Measurements from ENCODE around the gene ARSA. TPM values are rescaled to one million over a fixed set of nuclear protein-coding genes. Genes with fewer than 3 reads are reported as not detected.

The ARSA gene
- total RNA-seq, result 36.3 and 48.5 TPM in 2 replicates

GRCh38 chr22:50627642-50628542 is at the start of gene ARSA:
ARSA (minus strand) TSS chr22:50628152; CDS start chr22:50627779, 373 bp downstream.

GRCh38 chr22:50672471-50673230 is 44.7 kb upstream of the ARSA start, which contains the start of gene SHANK3:
SHANK3 (plus strand) TSS chr22:50672823.

GRCh38 chr22:50600538-50600937 is 27.4 kb downstream of the ARSA start, which contains the start of gene MAPK8IP2:
MAPK8IP2 (plus strand) TSS chr22:50600793; CDS start chr22:50600819, 26 bp downstream.

GRCh38 chr22:50582493-50583293 is 45.3 kb downstream of the ARSA start, which contains the start of gene CHKB:
CHKB (minus strand) TSS chr22:50582849; CDS start chr22:50582781, 68 bp downstream.

DNA sequence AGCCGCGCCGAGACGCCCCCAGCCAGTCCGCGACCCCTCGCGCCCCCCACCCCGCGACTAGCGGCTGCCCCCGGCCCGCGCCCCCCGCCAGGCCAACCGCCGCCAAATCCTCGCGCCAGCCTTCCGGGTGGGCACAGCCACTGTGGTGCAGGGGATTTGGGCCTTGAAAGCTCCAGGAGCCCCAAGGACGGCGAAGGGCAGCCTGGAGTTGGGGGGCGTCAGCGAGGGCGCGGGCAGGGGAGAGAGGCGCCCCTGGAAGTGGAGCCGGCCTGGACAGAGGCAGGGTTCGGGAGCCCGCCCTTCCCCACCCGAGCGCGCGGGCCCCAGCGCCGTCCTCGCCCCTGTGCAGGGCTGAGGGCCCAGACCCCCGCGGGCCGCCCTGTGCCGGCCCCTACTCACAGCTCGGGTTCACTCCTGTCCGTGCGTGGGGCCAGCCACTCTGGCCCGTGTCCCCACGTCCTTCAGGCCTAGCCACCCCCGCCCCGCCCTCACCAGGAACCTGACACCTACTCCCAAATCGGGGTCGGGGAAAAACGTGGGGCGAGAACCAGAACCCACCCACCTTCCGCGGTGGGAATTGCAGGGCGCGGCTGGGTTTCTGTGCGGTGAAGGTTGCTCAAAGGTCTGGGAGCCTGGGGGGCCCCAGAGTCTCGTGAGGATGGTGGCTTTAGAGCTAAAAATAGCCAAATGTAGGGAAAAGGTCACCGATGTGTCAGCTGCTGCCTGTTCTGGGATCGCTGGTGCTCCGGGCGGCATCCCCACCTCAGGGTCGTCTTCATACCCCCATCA is 49.8 kb downstream of the ARSA start, which contains the start of gene CPT1B:
Gene CPT1B (minus strand): TSS at position 441 of the 789 bp plus-strand sequence. CDS start 512 bp downstream, outside the sequence.

Other genes starting within 250 kb of the ARSA start
- 88.6 and 131 TPM in 2 replicates for gene SBF1, start 153.1 kb downstream of the ARSA start, total RNA-seq
- gene ADM2, start 146.6 kb downstream of the ARSA start, total RNA-seq, result 3.5 and 7.9 TPM in 2 replicates
- 0.10 TPM in 1 of 2 replicates, not detected in the other for gene MIOX, start 141.3 kb downstream of the ARSA start, total RNA-seq
- 60.0 and 74.5 TPM in 2 replicates for gene LMF2, start 120.5 kb downstream of the ARSA start, total RNA-seq
- gene NCAPH2, start 119.9 kb downstream of the ARSA start, total RNA-seq, result 19.7 and 19.9 TPM in 2 replicates
- gene SCO2, start 102.6 kb downstream of the ARSA start, total RNA-seq, result 1.2 and 1.5 TPM in 2 replicates
- gene TYMP, start 98.1 kb downstream of the ARSA start, total RNA-seq, result 15.2 and 18.5 TPM in 2 replicates
- gene KLHDC7B, start 82.3 kb downstream of the ARSA start, total RNA-seq, result 0.39 and 0.63 TPM in 2 replicates
- not detected in 2 replicates for gene SYCE3, start 65.2 kb downstream of the ARSA start, total RNA-seq
- gene CPT1B, start 49.7 kb downstream of the ARSA start, total RNA-seq, result 2.0 and 3.5 TPM in 2 replicates
- gene CHKB, start 45.3 kb downstream of the ARSA start, total RNA-seq, result 13.7 and 15.0 TPM in 2 replicates
- gene MAPK8IP2, start 27.4 kb downstream of the ARSA start, total RNA-seq, result 0.03 and 0.07 TPM in 2 replicates
- 0.33 and 0.59 TPM in 2 replicates for gene SHANK3, start 44.7 kb upstream of the ARSA start, total RNA-seq
- not detected in 2 replicates for gene ACR, start 110.1 kb upstream of the ARSA start, total RNA-seq
- 11.3 and 18.2 TPM in 2 replicates for gene RABL2B, start 155.5 kb upstream of the ARSA start, total RNA-seq